ES-I3 (cell line): Measurements from ENCODE around the gene OTOR.

Experiments
- H3K36me3 ChIP-seq: 2 replicates; pipeline ENCODE4 v1.6.1; 2013; ENCODE audit warnings: mild to moderate bottlenecking, low read length, control low read depth, moderate library complexity; ENCODE audit not compliant: insufficient read depth
- H3K4me1 ChIP-seq: 2 replicates; pipeline ENCODE4 v1.6.1; 2013; ENCODE audit warnings: mild to moderate bottlenecking, control low read depth, low read length; ENCODE audit not compliant: insufficient read depth
- H3K9ac ChIP-seq: 2 replicates; pipeline ENCODE4 v1.6.1; 2013; ENCODE audit warnings: low read depth, mild to moderate bottlenecking, low read length, moderate library complexity
- H3K9me3 ChIP-seq: 2 replicates; pipeline ENCODE4 v1.6.1; 2013; ENCODE audit warnings: mild to moderate bottlenecking, low read length, moderate library complexity; ENCODE audit not compliant: control insufficient read depth, insufficient read depth

The OTOR gene

GRCh38 chr20:16748308-16748900 lies at the start of gene OTOR:
Gene OTOR, plus strand, starts transcription at chr20:16748358. Its CDS starts 44 bp downstream, at chr20:16748402.
- no peaks in the 10 kb centered on the region for H3K36me3 ChIP-seq
- no peak within 1 kb of the TSS for H3K9ac ChIP-seq
- no peaks in the 10 kb centered on the region for H3K4me1 ChIP-seq
- H3K9me3 ChIP-seq, result no peaks in the 10 kb centered on the region

DNA sequence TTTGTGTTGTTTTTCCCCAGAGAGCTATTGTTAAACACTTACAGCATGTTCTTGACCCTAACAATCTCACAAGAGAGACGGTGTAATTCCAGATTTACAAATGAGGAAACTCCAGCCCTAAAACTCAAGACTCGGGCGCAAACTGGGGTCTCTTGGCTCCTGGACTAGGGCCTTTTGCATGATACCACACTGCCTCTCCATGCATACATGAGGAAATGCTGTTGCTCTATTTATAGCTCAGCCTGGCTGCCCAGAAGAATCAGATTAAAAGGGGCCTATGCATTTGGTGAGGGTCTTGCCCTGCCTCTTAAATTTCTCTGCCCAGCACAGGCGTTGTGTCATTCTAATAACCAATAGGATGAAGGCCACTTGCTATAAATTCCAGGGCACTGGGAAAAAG lies 48.9 kb upstream of the OTOR start:
- Histone ChIP-seq H3K9me3 (no peaks in the 10 kb centered on the region), H3K4me1 (no peaks in the 10 kb centered on the region), H3K9ac (no peak overlapping the region), H3K36me3 (no peaks in the 10 kb centered on the region)

DNA sequence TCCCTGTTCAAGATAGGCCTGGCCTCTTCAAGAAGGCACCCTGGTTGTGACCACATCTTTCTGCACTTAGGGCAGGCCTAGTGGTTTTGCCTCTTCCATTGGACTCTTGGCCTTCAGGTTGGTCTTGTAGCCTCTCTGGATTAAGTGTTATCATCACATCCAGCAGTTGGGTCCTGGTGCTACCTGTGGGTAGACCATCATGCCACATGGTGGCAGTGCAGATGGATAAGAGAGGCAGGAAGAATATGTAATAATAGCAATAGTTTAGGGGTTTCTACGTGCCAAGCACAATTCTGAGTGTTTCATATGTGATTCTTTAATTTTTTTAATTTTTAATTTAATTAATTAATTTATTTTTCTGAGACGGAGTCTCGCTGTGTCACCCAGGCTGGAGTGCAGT lies 46.9 kb upstream of the OTOR start:
- Histone ChIP-seq H3K36me3 (no peaks in the 10 kb centered on the region), H3K9ac (no peak overlapping the region), H3K4me1 (no peaks in the 10 kb centered on the region), H3K9me3 (peaks cover 5% of the 10 kb centered on the region; the same call in 1 of the 2 replicates)

DNA sequence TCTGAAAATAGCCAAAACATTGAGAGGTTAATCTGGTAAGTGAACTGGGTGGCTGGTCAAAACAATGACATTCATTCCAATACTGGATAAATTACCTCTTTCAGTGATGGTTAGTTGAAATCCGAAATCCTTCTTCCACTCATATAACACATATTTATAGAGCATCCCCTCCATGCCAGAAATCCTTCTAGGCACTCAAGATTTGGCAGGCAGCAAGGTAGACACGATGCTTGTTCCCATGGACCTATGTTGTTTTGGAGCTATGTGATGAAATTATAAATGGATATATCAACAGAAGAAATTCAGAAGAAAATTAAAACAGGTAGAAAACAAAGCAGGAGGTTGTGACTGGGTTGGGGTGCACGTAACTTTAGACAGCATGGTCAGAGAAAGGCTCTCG lies 44.6 kb upstream of the OTOR start:
- Histone ChIP-seq H3K9ac (no peak overlapping the region), H3K36me3 (no peaks in the 10 kb centered on the region), H3K4me1 (no peaks in the 10 kb centered on the region), H3K9me3 (peaks cover 8% of the 10 kb centered on the region)

DNA sequence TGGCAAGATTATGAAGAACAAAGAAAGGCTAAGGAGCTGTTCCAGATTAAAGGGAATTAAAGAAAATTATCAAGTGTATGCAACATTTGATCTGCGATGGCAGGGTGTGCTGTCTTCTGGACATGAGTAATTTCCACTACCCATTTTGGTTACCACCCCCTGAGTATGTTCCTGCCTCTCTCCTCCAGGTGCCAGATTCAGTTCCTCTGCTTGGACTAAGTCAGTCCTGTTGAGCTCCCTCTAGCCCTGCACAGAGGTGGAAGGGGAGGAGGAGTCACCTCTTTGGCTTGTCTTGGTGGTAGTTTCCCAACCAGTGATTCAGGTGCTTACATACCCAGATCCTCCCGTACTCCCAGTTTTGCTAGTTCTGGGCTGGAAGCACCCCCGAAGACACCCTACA lies 40.5 kb upstream of the OTOR start:
- Histone ChIP-seq H3K9me3 (peaks cover 8% of the 10 kb centered on the region), H3K9ac (no peak overlapping the region), H3K36me3 (no peaks in the 10 kb centered on the region), H3K4me1 (peaks cover 4% of the 10 kb centered on the region; the same call in 1 of the 2 replicates)

GRCh38 chr20:16708602-16709001 lies 39.6 kb upstream of the OTOR start:
- Histone ChIP-seq H3K9me3 (peaks cover 8% of the 10 kb centered on the region), H3K36me3 (no peaks in the 10 kb centered on the region), H3K4me1 (peaks cover 5% of the 10 kb centered on the region; the same call in 1 of the 2 replicates), H3K9ac (no peak overlapping the region)

DNA sequence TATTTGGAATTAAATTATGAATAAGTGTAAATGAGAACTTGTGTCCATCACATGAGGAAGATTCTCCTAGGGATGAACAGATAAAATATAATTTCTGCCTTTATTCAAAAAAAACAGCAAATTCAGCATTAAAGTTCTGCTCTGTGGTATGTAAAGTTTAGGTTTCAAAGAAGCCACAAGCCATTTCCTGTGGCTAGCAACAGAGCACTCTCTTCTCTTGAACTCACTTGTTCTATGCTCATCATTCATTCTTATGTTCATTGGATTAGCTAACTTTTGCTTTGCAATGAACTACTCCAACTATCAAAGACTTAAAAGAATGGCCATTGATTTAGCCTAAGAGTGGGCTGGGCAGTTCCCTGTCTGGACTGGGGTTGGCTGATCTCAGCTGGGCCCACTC lies 39.1 kb upstream of the OTOR start:
- H3K9ac ChIP-seq, result no peak overlapping the region
- peaks cover 5% of the 10 kb centered on the region; the same call in 1 of the 2 replicates for H3K4me1 ChIP-seq
- peaks cover 8% of the 10 kb centered on the region for H3K9me3 ChIP-seq
- no peaks in the 10 kb centered on the region for H3K36me3 ChIP-seq

DNA sequence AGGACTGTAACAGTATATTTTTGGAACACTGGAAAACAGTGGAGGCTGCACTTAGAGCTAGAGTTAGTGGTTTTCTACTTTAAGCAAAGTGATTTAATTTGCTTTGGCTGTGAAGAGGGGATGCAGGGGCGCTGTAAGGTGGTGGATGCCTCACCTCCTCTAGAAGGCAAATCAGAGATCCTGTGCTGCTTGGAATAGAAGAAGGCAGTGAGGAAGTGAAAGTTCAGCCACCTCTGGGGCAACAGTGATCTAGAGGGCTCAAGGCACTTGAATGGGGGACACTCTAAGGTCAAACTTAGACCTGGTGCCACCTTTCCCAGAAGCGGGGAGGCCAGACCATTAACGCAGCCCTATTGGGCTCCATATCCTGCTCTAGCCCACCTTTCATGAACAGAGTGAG lies 37.4 kb upstream of the OTOR start:
- peaks cover 10% of the 10 kb centered on the region; the same call in 1 of the 2 replicates for H3K4me1 ChIP-seq

DNA sequence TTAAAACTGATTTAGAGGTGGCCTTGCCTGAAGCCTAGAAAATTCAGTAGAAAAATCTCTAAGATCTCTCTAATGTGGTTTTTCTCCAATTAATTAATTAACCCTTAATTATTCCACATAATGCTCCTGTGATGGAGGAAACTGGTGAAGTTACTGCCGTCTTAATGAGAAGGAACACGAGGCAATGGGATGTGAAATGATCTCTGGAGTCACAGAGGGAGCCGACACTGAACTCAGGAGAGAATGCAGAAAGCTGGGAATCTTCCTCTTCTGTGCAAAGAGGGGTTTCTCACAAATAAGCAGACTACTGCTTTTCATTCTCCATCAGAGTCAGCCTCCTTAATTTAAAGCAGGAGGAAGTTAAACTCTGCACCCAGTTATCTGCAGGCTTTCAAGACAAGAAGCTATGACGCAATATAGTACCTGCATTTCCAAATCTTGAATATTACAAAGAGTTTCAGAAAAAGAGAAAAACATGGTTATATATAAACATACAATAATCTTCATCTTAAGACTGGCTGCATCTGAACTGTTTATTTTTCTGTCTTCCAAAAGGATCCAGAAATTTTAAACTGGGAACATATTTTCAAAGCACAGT lies 36.4 kb upstream of the OTOR start:
- Histone ChIP-seq H3K36me3 (no peaks in the 10 kb centered on the region), H3K4me1 (peaks cover 10% of the 10 kb centered on the region; the same call in 1 of the 2 replicates), H3K9ac (no peak overlapping the region), H3K9me3 (no peaks in the 10 kb centered on the region)

More for the DNA sequence above, 37.4 kb upstream of the OTOR start:
- H3K36me3 ChIP-seq, result no peaks in the 10 kb centered on the region
- no peak overlapping the region for H3K9ac ChIP-seq
- H3K9me3 ChIP-seq, result peaks cover 5% of the 10 kb centered on the region; the same call in 1 of the 2 replicates

GRCh38 chr20:16712511-16712947 lies 35.6 kb upstream of the OTOR start:
- no peaks in the 10 kb centered on the region for H3K9me3 ChIP-seq
- H3K9ac ChIP-seq, result no peak overlapping the region
- H3K4me1 ChIP-seq, result peaks cover 10% of the 10 kb centered on the region; the same call in 1 of the 2 replicates
- no peaks in the 10 kb centered on the region for H3K36me3 ChIP-seq

- H3K4me1 ChIP-seq, result peaks cover 10% of the 10 kb centered on the region; the same call in 1 of the 2 replicates
- H3K36me3 ChIP-seq, result no peaks in the 10 kb centered on the region
- H3K9ac ChIP-seq, result no peak overlapping the region
- H3K9me3 ChIP-seq, result no peaks in the 10 kb centered on the region
Measured at GRCh38 chr20:16713066-16713465, 35.1 kb upstream of the OTOR start.

DNA sequence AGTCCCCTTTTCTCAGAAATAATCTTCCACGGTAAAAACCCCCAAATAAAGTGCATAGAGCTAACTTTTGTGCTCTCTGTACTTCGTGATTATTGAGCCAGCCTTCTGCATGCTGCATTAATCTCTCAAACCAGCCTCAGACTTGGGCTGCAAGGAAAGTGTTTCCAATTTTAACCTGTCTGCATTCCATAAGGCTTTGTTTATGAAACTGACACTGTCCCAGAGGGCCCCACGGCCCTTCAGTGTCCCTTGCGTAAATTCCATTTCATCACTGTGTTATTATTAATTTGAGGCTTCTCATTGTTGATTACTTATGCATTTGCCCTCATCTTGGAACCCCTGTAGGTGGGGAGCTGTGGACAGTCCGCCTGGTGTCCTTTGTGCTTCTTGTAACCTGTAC lies 33.9 kb upstream of the OTOR start:
- Histone ChIP-seq H3K9ac (no peak overlapping the region), H3K36me3 (no peaks in the 10 kb centered on the region), H3K9me3 (no peaks in the 10 kb centered on the region), H3K4me1 (peaks cover 10% of the 10 kb centered on the region; the same call in 1 of the 2 replicates)

DNA sequence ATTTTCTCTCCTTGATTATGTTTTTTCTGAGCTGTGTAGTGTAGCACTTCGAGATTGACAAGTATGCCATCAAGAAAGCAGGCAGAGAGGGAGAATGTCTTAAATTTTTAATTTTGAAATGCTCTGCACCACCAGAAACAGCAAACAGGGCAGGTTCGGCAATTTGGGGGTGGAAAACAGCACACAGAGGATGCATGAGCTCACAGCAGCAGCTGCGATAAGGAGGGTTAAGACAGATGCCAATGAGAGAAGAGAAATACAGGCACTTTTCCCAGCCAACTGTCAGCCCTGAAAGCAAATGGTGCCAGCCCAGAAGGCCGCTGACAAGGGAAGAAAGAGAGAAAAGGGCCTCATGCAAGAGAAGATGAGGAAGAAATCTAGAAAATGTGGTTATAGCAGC lies 33.4 kb upstream of the OTOR start:
- Histone ChIP-seq H3K9me3 (no peaks in the 10 kb centered on the region), H3K4me1 (peaks cover 10% of the 10 kb centered on the region; the same call in 1 of the 2 replicates), H3K9ac (no peak overlapping the region), H3K36me3 (no peaks in the 10 kb centered on the region)

- Histone ChIP-seq H3K4me1 (peaks cover 4% of the 10 kb centered on the region; the same call in 1 of the 2 replicates), H3K9ac (no peak overlapping the region), H3K36me3 (no peaks in the 10 kb centered on the region), H3K9me3 (no peaks in the 10 kb centered on the region)
Measured at GRCh38 chr20:16719421-16719820, 28.7 kb upstream of the OTOR start.

DNA sequence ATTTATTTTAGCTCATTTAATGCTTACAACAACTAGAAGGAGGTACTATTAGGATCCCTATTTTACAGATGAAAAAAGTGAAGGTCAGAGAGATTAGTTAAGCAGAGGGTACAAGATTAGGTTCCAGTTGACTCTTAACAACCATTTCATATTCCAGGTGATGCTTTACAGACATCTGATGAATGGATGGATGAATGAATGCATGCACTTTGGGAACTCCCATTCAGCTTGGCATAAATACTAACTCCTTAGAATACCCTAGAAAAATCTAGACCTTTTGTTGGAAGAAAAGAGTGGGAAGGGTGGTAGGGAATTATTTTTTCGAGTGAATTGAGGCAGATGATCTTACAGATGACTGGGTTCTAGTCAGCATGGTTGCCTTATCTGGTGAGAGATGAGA lies 19.1 kb upstream of the OTOR start:
- H3K9me3 ChIP-seq, result peaks cover 2% of the 10 kb centered on the region; the same call in 1 of the 2 replicates
- peaks cover 9% of the 10 kb centered on the region for H3K4me1 ChIP-seq
- no peaks in the 10 kb centered on the region for H3K36me3 ChIP-seq
- peak overlapping the region; percentile 94 for H3K9ac ChIP-seq
